Activated CD8-positive, alpha-beta memory T cell treated with anti-CD3 and anti-CD28 coated beads for 36 hours (primary cell): Measurements from ENCODE around the gene TRNAU1AP. TPM values are rescaled to one million over a fixed set of nuclear protein-coding genes. Genes with fewer than 3 reads are reported as not detected.
"Not testable (repeated sequence)": the region's sequence is repeated elsewhere in the genome, so short reads cannot be mapped to it uniquely, and the experiment has no call there.

Experiments used
- CTCF ChIA-PET: fragments of 350-600 bp; sonication (Branson Sonifier 250); formaldehyde crosslinking; loops from one replicate; lab custom pipeline; 2021; ENCODE audit warnings: antibody characterized with exemption; lab: Charles Lee
- POLR2A ChIA-PET: fragments of 350-600 bp; sonication (Branson Sonifier 250); formaldehyde crosslinking; loops from one replicate; lab custom pipeline; 2021; ENCODE audit warnings: antibody characterized with exemption; lab: Charles Lee
- total RNA-seq, 2 experiments: library from RNA; stranded (reverse); gene quantifications; one replicate each; pipeline ENCODE4 v1.2.3, GENCODE V29; 2021

TRNAU1AP gene
- total RNA-seq, 2 experiments from 2014 or later, result 40.9 to 42.9 TPM

GRCh38 chr1:28551381-28551780 lies 1.5 kb upstream of the TRNAU1AP start:
- CTCF ChIA-PET, result interaction anchor here (1.9 kb wide), 1 partner anchor 33 kb away, joined by 5 read pairs; no protein-coding TSS in a partner anchor
- POLR2A ChIA-PET, result interaction anchor here (0.5 to 5.8 kb wide), 4 partner anchors 10 to 293 kb away, joined by 3 to 87 read pairs (median 4); no protein-coding TSS in a partner anchor

- CTCF ChIA-PET, result no interaction called here
Observed at GRCh38 chr1:28560886-28561285, 8.0 kb downstream of the TRNAU1AP start.

DNA sequence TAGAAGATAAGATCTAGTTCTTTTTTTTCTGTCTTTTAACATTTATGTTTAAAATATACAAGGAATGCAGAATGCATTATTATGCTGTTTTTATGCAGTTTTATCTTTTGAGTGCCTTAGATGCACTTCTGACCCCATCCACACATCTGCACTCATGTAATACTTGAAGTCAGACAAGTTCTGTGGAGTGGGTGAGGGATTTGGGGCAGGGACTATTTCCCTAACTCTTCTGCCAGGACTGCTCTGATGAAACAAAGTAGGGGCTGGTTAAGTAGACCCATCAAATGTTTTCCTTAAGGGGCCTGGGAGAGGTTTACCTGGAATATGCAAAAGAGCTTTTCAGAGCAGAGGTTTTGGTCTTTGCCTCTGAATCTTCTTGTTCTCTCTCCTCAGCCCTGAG lies 11.4 kb downstream of the TRNAU1AP start:
- CTCF ChIA-PET, result interaction anchor here (0.6 to 0.7 kb wide), 2 partner anchors 16 to 151 kb away, joined by 3 read pairs; no protein-coding TSS in a partner anchor
- POLR2A ChIA-PET, result interaction anchor here (1.1 kb wide), 1 partner anchor 17 kb away, joined by 3 read pairs; no protein-coding TSS in a partner anchor

More at GRCh38 chr1:28560886-28561285, 8.0 kb downstream of the TRNAU1AP start:
- POLR2A ChIA-PET, result no interaction called here

GRCh38 chr1:28565040-28565439 lies 12.2 kb downstream of the TRNAU1AP start:
- POLR2A ChIA-PET, result interaction anchor here (0.7 to 1.1 kb wide), 2 partner anchors 17 to 32 kb away, joined by 3 read pairs; no protein-coding TSS in a partner anchor
- CTCF ChIA-PET, result interaction anchor here (0.7 kb wide), 1 partner anchor 181 kb away, joined by 3 read pairs; no protein-coding TSS in a partner anchor

GRCh38 chr1:28565726-28566125 lies 12.8 kb downstream of the TRNAU1AP start:
- CTCF ChIA-PET, result no interaction called here
- POLR2A ChIA-PET, result interaction anchor here (0.7 kb wide), 1 partner anchor 32 kb away, joined by 3 read pairs; no protein-coding TSS in a partner anchor

DNA sequence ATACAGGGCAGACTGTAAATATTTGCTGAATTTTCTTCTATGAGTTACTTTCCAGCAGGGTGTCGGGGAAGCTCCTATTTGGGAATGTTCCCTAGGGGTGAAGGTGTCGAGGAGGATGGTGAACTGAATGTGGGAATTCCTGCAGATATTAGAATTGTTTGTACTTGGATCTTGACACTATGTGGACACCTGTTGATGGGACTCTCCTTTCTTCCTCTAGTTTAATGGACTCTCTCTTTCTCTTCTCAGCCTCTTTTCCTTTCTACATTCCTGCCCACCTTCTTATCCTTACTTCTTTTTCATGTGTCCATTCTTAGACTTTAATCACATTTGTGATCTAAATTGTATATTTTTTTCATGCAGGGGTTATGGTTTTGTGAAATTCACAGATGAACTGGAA lies 14.0 kb downstream of the TRNAU1AP start:
- ChIA-PET POLR2A (no interaction called here), CTCF (no interaction called here)

GRCh38 chr1:28571911-28572310 lies 19.0 kb downstream of the TRNAU1AP start:
- ChIA-PET POLR2A (no interaction called here), CTCF (no interaction called here)

DNA sequence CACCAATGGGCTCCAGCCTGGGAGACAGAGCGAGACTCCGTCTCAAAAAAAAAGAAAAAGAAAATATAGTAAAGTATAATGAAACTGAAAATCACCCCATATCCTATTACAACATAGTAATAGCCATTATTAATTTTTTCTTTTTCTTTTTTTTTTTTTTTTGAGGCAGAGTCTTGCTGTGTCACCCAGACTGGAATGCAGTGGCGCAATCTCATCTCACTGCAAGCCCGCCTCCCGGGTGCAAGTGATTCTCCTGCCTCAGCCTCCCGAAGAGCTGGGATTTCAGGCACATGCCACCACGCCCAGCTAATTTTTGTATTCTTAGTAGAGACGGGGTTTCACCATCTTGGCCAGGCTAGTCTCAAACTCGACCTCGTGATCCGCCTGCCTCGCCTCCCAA lies 20.0 kb downstream of the TRNAU1AP start:
- CTCF ChIA-PET, result not testable (repeated sequence)
- POLR2A ChIA-PET, result interaction anchor here (0.5 kb wide), 1 partner anchor 1409 kb away, joined by 4 read pairs; no protein-coding TSS in a partner anchor

GRCh38 chr1:28573564-28573963 lies 20.7 kb downstream of the TRNAU1AP start:
- ChIA-PET CTCF (no interaction called here), POLR2A (interaction anchor here (0.6 kb wide), 1 partner anchor 13 kb away, joined by 3 read pairs; no protein-coding TSS in a partner anchor)

GRCh38 chr1:28577052-28577678 lies 24.3 kb downstream of the TRNAU1AP start:
- CTCF ChIA-PET, result interaction anchor here (0.6 to 1.4 kb wide), 3 partner anchors 25 to 159 kb away, joined by 3 to 4 read pairs (median 3); partner anchors contain the start of gene TRNAU1AP
- POLR2A ChIA-PET, result interaction anchor here (0.5 to 6.1 kb wide), 5 partner anchors 24 to 339 kb away, joined by 3 to 87 read pairs (median 4); partner anchors contain the start of genes RNU11 and TRNAU1AP

- CTCF ChIA-PET, result interaction anchor here (0.6 to 1.4 kb wide), 4 partner anchors 24 to 158 kb away, joined by 3 to 4 read pairs (median 3); partner anchors contain the start of gene TRNAU1AP
- POLR2A ChIA-PET, result interaction anchor here (1.0 to 6.1 kb wide), 5 partner anchors 18 to 70 kb away, joined by 3 to 140 read pairs (median 5); partner anchors contain the start of genes RCC1, RNU11 and TRNAU1AP
Observed at GRCh38 chr1:28577738-28578536, 25.1 kb downstream of the TRNAU1AP start.

DNA sequence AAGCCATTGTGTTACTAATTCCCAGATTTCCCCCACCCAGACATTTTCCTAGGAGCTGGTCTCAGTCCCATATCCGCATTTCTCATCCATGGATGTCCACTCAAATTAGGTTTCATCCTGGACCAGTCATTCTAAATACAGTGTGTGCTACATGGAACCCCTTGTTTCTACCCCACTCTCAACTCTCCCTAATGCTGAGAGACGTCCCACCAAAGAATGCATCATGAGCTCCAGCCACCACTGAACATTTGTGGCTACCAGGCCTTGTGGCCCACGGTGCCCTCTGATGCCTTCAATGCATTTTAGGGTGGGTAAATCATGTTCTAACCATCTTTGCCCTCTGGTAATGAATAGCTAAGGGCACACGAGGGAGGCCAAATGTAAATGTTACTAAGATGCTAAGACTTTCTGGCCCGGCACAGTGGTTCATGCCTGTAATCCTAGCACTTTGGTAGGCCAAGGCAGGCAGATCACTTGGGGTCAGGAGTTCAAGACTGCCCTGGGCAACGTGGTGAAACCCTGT lies 25.9 kb downstream of the TRNAU1AP start:
- ChIA-PET CTCF (interaction anchor here (0.5 to 3.5 kb wide), 7 partner anchors 20 to 325 kb away, joined by 3 to 19 read pairs (median 3); partner anchors contain the start of gene TRNAU1AP), POLR2A (interaction anchor here (0.7 to 6.1 kb wide), 9 partner anchors 16 to 70 kb away, joined by 3 to 140 read pairs (median 7); partner anchors contain the start of genes RCC1, TAF12 and TRNAU1AP)

DNA sequence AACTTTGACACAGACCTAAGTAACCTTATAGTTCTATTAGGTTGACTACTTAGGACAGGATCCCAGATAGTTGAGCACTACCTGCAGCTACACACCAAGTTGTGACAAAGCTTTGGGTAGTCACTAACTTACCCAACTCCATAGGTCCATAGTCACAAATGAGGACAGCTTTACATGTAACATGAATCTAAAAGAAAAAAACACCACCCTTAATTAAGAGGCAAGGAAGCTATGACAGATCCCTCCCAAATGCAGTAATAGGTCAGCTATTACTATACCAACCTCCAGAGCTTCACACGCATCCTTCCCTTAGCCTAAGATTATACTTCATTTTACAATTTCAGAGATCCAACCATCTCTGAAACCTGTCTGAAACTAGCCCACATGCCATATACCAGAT lies 26.5 kb downstream of the TRNAU1AP start:
- ChIA-PET CTCF (interaction anchor here (0.5 to 3.5 kb wide), 6 partner anchors 21 to 326 kb away, joined by 3 to 19 read pairs (median 3); partner anchors contain the start of gene TRNAU1AP), POLR2A (interaction anchor here (0.6 to 6.1 kb wide), 9 partner anchors 17 to 346 kb away, joined by 3 to 140 read pairs (median 7); partner anchors contain the start of genes RCC1, TAF12 and TRNAU1AP)

DNA sequence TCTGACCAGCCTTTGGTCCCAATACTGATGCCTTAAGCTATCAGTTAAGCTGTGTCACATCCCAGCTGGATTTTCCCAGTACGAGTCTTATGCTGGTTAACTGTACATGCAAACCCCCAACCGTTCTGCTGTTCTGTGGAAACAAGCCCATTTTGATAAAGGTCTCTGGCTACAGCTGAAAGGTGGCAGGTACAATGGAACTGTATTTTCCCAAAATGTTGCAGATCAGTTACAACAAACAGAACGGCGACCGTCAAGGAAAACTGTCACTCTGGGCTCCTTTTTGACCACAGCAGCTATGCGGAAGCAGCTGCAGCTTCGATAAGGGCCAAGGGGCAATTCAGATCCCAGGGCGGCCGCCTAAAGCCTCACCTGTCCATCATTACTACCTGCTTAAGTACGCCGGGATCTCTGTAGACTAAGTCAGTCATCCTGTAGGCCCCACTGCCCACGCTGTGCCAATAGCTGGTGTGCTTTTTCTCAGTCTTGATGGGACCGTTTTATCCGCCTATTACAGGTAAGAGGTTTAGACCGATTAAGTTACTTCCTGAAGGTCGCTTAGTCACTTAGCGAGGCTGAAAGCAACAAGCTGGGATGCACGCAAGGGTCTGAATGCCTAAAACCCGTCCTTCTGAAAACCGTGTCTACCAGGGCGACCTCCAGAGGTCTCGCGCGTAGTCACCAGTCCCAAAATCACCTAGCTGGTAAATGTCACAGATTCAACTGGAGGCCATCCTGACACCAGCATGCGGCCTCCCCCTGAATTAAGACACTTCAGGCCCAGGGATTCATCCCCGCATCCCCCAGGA lies 28.0 kb downstream of the TRNAU1AP start:
- ChIA-PET POLR2A (interaction anchor here (0.5 to 6.1 kb wide), 25 partner anchors 11 to 1112 kb away, joined by 3 to 140 read pairs (median 5); partner anchors contain the start of genes GMEB1, MED18, RAB42 and RCC1), CTCF (interaction anchor here (0.6 to 3.5 kb wide), 6 partner anchors 17 to 200 kb away, joined by 3 to 19 read pairs (median 3); partner anchors contain the start of gene TRNAU1AP)

DNA sequence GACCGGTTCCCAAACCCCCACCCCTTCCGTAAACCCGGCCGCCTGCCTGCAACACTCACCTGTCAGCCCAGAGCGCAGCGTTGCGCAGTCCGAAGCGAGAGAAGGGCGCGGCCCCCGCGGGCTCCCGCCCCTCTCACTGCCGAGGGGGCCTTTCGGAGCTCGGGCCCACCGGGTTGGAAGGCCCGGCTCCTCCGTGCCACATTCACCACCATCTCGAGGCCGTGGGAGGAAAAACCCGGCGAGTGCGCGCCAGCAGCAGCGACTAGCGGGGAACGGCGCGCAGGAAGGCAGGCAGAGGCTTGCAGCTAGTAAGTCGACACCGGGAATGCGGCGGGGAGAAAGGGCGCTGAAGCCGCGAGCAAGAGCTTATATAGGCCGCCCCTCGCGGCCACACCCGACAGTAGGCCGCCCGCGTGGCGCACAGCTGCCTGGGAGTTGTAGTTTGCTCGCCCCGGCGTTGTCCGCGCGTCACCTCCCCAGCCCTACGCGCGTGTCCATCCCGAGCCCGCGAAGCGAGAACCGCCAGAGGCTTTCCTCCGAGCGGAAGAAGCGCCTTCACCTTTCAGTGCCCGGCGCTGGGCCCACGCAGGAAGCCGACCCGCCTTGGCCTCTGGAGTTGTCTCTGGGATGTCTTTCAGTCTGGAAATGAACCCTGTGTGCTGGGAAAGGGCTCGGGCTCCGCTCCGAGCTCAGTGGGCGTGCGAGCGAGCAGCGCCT lies 28.8 kb downstream of the TRNAU1AP start:
- ChIA-PET CTCF (interaction anchor here (0.6 to 3.5 kb wide), 5 partner anchors 29 to 201 kb away, joined by 3 to 19 read pairs (median 3); partner anchors contain the start of genes TRNAU1AP and YTHDF2), POLR2A (interaction anchor here (0.5 to 6.1 kb wide), 26 partner anchors 9 to 1113 kb away, joined by 3 to 140 read pairs (median 5); partner anchors contain the start of genes ATP5IF1, GMEB1, MED18 and RAB42)

- ChIA-PET POLR2A (interaction anchor here (0.6 to 6.1 kb wide), 19 partner anchors 8 to 347 kb away, joined by 3 to 140 read pairs (median 6); partner anchors contain the start of genes ATP5IF1, GMEB1, RAB42 and RCC1), CTCF (interaction anchor here (0.8 to 3.5 kb wide), 3 partner anchors 29 to 154 kb away, joined by 3 to 19 read pairs (median 4); partner anchors contain the start of genes TRNAU1AP and YTHDF2)
Observed at GRCh38 chr1:28582248-28582615, 29.3 kb downstream of the TRNAU1AP start.
